ENCODE data around the gene ARF3.
A peak's percentile ranks its signal among the peaks of the same experiment; 100 is the strongest.

ARF3 gene

DNA sequence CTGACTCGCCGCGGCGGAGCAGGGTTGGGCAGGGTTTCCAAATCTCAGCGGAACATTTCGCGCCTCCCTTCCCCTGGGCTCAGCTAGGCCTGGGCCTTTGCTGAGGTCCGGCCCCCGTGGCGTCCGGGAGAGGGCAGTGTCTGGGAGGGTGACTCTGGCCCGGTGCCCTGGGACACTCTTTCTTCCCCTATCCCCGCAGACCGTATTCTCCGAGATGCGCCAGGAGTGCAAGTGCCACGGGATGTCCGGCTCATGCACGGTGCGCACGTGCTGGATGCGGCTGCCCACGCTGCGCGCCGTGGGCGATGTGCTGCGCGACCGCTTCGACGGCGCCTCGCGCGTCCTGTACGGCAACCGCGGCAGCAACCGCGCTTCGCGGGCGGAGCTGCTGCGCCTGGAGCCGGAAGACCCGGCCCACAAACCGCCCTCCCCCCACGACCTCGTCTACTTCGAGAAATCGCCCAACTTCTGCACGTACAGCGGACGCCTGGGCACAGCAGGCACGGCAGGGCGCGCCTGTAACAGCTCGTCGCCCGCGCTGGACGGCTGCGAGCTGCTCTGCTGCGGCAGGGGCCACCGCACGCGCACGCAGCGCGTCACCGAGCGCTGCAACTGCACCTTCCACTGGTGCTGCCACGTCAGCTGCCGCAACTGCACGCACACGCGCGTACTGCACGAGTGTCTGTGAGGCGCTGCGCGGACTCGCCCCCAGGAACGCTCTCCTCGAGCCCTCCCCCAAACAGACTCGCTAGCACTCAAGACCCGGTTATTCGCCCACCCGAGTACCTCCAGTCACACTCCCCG, 23.9 kb upstream of the ARF3 start:
- DNase-seq: no peak

DNA sequence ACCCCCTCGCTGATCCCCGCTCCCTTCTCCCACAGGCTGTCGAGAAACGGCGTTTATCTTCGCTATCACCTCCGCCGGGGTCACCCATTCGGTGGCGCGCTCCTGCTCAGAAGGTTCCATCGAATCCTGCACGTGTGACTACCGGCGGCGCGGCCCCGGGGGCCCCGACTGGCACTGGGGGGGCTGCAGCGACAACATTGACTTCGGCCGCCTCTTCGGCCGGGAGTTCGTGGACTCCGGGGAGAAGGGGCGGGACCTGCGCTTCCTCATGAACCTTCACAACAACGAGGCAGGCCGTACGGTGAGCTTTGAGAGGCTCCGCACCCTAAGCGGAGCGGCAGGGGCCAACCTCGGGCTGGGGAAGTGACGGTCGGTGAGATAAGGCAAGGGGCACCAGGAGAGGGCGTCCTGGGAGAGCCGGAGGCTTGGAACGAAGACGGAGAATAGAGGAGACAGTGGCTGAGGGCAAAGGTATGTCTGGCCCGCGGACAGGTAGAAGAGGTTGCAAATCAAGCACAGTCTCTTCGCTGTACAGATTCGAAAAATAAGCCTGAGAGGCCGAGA, 23.2 kb upstream of the ARF3 start:
- DNase-seq: peak; percentile 26

DNA sequence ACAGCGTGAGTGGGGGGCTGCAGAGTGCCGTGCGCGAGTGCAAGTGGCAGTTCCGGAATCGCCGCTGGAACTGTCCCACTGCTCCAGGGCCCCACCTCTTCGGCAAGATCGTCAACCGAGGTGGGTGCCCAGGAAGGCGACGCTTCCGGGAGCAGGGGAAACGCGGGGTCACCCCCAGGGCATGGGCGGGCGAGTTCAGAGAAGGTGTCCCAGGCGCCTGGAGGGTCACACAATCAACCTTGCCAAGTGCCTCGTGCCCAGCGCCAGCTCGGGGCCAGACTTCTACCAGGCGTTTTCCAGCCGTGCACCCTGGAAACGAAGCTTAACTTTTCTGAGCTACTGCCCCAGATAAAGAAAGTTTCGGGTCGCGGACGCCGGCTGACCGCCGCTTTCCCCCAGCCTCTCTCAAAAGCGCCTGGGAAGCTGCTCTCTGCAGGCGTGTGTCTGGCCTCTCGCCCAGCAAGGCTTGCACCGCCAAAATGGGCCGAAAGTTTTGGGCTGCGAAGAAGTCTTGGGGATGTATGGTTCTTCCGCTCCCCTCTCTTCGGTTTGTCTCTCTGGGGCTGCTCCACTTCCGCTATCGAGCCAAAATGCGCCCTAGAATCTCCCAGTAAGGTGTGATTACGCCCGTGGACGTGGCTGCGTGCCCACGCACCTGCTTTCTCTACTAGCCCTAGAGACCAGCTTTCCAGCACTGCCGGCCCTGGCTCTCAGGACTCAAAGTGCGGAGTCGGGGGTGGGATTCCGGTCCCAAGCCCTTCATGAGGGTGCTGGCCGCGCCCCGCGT, 22.5 kb upstream of the ARF3 start:
- no peak for DNase-seq

DNA sequence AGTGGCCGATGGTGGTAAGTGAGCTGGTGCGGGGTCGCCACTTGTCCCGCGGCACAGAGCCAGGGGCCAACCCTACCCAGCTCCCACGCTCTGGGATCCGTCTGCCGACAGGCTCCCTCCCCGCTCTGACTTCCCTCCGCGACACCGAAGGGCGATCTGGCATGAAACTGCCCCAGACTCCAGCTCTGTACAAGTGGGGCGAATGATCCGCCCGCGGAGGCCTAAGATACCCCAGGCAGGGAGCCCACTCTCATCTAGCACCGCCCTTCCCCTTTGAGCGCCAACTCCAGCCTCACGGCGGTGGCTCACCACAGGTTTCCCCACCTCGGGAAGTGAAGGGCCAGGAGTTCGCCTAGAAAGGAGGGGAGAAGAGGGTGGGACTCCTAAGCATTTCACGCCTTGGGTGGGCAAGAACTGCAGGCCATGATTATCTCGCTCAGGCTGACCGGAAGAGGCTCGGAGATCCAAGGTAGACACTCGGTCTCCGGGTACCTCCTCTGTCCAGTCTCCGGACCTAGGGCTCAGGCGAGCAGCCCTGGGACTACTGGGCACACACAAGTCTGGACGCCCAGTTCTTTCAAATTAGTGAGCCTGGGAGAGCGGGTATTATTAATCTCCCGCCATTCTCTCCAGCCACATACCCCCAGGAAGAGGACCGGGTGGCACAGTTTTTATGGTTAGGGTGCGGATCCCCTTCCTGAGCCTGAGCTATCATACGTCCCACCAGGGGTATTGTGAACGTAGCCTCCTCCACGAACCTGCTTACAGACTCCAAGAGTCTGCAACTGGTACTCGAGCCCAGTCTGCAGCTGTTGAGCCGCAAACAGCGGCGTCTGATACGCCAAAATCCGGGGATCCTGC, 21.7 kb upstream of the ARF3 start:
- no peak for DNase-seq

DNA sequence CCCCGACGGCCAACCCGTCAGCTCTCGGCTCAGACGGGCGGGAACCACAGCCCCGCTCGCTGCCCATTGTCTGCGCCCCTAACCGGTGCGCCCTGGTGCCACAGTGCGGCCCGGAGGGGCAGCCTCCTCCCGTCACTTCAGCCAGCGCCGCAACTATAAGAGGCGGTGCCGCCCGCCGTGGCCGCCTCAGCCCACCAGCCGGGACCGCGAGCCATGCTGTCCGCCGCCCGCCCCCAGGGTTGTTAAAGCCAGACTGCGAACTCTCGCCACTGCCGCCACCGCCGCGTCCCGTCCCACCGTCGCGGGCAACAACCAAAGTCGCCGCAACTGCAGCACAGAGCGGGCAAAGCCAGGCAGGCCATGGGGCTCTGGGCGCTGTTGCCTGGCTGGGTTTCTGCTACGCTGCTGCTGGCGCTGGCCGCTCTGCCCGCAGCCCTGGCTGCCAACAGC, 21.0 kb upstream of the ARF3 start, which contains the start of gene WNT1:
Gene WNT1 (plus strand): TSS at position 32 of the 450 bp plus-strand sequence. CDS start 329 bp downstream, at position 361.
- no peak for DNase-seq

DNA sequence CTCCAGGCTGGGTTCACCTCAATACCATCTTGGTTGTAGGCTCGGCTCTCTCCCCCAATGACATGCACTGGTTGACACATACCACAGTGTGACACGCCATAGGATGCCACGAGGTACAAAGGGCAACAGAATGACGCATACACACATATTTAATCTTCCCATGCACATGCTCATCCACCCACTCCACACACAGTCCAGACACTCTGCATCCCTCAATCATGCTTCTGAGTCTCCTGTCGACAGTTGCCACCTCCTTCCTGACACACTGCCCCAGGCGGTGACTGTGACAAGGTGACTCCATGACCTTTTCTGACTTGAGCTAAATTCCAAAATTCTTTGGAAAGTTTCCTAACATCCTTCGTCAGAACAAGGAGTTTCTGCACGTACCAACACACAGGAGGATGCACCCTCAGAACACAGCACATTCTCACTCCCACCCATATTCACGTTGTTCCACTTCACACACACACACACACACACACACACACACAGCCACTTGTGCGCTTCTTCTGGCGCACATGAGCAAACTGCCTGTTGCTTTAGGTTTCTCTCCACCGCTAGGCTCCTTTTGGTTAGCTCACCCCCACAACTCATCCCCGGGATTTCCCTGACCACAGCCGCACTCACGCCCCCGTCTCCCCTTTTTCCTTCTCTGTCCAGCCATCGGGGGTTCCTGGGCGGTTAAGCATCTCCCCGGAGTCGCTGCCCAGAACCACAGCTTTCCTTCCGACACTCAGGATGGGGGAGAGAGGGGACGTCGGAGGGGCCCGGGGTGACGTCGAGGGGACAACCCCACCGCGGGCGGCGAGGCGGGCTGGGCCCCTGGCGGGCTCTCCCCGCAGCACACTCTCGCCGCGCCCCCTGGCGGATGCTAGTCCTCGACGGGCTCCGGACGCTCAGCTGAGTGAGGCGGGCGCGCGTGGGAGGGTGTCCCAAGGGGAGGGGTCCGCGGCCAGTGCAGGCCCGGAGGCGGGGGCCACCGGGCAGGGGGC, 20.3 kb upstream of the ARF3 start:
- DNase-seq: no peak

DNA sequence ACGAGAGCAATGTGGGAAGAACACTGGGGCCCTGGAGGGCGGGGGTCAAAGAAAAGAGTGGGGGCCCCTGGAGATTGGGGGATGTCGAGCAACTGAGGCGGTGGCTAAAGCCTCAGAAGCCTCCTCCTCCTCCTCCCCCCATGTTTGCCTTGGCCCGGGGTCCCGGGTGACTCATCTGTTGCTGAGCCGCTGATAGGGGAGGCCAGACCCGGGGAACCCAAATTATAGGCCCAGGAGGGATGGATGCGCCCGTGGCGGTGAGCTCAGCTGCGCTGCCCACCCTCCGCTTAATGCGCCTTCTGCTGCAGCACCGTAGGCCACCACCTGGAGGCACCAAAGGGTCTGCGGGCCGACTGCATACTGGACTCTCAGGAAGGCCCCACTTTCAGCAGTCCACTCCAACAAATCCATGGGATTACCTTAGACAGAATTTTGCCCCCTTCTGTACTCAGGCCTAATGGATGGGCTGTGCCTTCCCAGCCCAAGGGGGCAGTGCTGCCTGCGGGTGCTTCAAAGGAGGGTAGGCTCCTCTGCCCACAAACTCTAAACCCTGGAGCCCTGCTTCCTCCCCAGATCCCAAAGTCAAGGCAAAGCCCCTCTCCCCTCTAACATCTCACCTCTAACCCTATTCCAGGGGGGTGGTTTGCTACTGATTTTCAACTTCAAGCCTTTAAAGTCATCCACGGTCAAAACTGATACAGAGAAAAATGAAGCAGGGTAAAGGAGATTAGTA, 16.8 kb upstream of the ARF3 start:
- no peak for DNase-seq

DNA sequence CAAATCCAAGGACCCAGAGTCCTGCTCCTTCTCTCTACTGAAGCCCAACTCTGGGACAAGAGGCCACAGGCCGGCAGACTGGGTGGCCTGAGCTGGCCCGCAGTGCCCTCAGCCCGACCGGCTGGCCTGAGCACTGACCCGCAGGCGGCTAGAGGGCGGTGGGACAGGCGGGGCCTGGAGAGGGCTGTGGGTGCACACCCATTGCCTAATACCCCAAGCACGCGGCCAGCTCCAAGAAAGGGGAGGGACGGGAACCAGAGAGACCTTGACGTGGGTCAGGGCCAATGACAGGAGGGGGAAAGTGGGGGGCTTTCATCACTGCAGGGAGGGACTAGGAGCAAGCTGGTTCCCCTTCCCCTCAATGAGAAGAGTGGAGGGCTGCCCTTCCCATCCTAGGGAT, 16.2 kb upstream of the ARF3 start:
- DNase-seq: no peak

DNA sequence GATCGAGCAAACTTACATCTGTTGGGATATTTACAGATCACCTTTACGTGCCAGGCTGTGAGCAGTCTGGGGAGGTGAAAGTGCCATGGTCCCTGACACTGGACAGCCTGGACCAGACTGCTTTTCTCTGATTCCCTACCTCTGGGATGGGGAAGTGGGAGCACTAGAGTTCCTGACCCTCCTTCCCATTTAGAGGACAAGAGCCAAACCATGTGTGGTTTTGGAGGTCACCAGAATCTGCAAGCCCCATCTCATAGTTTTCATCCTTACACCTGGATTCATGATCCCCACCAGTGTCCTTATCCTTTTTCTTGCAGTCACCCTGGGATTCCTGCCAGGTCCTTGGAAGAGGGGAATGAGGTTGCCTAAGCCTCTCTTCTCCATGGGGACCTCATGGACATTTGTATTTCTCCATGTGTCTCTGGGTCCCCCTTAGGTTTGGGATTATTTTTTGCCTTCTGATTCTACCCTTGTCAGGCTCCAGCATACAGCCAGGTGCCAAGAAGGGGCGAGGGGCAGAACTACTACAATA, 15.7 kb upstream of the ARF3 start:
- no peak for DNase-seq

DNA sequence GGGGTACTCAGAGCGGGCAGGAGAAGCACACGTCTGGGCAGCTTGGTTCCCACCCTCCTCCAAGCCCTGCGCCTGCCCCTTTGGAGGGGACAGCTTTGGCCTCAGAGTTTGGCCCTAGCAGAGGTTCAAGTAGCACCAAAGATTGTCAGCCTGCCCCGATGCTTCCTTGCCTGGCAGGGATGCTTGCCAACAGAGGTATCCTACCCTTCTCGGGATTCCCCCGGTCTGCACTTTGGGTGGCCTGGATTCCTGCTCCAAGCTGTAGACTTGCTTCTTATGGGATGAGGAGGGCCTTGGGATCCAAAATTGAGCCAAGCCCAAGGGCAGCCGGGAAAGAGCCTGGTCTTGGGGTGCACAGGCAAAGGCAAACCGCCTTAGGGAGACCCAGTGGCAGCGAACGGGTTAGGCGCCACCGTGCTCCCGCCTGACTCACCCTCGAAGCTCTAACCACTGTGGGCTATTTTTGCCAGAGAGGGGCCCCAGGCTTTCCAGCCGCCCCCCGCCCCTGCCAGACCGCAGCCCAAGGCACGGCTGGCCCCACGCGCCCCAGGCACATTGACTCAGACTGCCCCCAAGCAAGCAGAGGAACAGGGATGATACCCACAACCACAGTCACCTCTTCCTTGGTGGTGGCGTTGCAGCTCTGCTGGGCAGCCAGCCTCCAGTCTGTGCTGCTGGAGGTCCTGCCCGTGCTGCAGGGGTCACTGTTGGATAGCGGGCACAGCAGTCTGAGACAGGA, 15.1 kb upstream of the ARF3 start:
- DNase-seq: no peak

DNA sequence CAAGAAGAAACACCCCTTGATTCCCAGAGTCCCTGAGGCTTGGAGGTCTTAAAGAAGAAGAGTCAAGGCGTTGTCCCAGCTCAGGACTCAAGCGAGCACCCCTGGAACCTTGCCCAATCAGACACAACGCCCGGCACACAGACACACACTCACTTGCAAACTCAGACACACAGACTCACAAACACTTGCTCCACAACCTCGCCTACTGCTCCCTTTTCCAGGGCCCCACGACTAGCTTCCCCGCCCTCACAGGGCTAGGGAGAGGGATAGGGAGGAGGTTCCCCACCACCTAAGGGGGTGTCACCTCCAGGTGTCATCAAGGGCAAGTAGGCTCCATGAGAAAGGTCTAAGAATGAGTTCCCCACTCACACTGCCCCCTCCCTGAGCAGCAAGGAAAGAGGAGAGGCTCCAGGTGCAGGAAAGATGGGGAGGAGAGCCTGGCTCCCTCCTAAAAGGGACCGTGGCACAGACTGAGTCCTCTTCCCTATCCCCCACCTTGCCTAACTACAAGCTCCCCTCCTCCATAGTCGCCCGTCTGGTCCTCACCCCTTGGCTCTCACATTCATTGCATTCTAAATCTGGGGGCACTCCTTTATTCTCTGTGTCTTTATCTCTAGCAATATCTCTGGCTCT, 13.5 kb upstream of the ARF3 start:
- no peak for DNase-seq

DNA sequence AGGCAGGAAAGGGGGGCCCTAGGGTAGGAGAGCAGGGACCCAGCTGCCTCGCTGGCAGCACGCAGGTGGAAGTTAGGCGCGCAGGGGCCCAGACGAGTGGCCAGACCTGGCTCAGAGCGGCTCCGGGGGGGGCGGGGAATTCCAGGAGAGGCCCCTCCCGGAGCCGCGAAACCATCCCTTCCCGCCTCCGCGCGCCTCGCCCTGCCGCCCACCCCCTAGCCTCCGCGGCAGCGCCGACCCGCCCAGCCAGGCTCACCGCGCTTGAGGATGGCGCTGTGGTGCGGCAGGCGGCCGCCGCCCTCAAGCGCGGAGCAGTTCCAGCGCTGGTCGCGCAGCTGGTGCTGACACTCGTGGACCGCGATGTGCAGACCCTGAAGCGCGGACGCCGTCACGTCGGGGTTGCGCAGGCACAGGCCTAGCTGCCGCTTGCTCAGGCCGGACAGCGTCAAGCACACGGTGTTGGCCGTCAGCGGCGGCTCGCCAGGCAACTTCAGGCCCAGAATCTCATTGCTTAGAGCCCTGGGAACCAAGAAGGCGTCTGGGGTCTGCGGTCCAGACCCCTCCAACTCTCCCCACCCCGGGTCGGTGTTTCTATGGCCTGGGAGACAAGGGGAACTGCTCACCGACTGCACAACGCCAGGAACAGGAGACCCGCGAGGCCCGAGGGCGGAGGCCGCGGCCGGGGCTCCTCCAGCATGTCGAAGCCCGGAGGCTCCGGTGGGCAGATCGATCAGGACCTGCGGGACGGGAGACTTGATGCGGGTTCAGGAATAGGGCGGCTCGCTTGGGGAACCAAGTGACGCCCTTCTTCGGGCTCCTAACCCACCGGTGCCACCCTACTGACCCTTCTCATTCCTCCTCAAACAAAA, 12.8 kb upstream of the ARF3 start:
- DNase-seq: no peak

DNA sequence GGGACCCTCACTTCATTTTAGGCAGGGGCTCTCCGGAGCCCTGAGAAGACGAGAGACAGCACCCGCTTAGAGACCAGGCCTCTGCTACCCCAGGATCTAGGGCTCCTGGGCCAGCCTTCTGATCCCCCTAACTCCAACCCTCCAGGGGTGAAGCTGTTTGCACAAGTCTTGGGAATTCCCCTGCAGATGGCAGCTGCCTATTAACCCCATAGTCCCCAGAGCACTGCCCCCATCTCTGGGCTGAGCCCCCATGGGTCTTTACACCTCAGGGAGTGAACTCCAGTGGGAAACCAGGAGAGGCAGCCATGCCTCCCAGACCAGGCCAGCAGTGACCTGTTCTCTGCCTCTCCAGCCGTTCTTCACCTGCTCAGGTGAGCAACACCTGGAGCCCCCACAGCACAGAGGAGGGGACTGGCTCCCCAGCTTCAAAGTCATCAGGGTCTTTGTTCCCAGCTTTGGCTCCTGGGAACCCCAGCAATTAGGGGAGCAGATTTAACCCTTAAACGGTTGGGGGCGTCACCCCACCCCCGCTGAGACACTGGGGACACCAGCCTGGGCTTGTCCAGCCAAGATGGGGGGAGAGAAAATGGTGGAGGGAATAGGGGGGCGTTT, 12.0 kb upstream of the ARF3 start:
- DNase-seq: no peak

DNA sequence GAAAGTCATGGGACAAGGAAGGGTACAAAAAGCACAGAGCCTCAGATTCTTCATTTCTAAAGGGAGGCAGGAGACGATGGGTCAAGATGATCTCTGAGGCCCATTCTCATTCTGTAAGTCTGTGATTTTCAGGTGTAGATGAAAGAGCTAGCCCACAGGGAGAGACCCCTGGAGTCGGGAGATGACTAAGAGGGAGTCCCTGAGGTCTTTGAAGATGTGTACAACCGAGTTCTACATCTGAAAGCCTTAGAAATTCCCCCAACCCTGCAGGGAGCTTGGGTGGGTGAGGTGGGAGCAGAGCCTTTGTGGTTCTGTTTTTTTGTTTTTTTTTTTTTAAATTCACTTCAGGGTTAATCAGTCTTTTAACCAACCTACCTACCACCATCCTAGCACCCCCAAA, 11.2 kb upstream of the ARF3 start:
- DNase-seq: no peak

DNA sequence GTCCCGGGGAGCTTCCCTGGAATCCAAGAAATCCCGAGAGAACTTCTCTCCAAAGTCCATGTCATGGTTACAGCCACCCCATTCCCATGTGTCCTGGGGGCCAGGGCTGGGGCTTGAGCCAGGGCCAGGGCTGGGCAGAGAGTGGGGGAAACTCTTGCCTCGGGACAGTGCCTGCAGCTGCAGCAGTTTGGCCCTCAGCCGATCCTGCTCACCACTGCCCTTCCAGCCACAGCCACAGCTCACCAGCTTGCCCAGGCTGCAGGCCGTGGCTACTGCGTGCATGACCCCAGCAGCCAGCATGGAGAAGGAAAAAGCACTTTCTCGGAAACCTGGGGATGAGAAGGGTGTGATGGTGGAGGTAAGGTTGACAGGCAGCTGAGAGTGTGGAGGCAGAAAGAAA, 10.7 kb upstream of the ARF3 start:
- DNase-seq: no peak

DNA sequence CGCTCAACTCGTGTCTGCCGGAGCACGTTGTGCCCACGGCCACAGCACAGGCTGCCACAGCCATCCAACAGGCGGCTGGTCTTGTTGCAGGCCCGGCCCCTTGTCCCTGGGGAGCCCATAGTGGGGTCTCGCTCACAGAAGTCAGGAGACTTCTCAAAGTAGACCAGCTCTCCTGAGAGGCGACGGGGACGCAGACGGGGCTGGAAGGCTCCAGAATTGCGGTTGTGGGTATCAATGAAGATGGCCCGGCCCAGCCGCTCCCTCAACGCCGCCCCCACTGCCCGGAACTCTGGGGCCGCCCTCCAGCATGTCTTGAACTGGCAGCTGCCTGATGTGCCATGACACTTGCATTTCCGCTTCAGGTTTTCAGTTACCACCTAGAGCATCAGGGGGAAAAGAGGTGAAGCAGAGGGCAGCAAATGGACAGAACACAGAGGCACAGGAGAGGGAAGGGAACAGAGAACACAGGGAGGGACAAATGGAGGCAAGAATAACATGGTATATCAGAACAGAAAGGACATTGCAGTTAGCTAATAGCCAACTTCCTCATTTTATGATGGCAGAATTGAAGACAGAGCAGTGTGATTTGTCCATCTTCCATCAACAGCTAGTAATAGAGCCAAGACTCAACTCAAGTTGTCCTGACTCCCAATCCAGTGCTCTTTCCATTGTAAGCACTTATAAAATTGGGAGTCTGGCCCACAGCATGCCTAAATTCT, 9.0 kb upstream of the ARF3 start:
- DNase-seq: no peak

DNA sequence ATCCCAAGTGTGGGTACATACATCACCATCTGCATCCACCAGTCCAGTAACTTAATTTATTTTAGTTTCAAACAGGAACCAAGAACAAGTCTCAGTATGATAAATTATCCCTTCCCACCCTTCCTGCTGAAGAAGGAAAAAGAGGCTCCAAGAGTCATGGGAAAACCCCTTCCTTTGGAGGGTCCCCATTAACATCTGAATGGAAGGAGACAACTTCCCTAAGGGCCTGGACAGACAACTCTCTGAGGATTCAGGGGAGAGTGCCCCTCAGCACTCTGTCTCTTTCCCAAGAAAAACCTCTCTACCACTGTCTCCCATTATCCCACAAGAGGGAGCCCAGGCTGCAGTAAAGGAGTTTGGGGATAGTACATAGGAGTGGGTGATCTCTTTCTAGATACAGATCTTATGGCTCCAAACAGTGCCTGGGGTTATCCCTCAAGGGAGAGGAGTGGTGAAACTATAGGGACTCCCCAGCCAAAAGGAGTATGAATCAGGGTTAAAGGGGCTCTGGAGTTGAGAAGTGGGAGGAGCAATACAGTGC, 8.1 kb upstream of the ARF3 start:
- DNase-seq: no peak
